HEK293 (cell line): ENCODE data around the gene RPS4Y2.

Source experiments
- CTCF ChIA-PET: fragments of 350-600 bp; formaldehyde crosslinking; extraction: SDS; loops from one replicate; lab custom pipeline; 2021; ENCODE audit warnings: antibody characterized with exemption; lab: Yijun Ruan, JAX
- POLR2A ChIA-PET: fragments of 300-600 bp; formaldehyde crosslinking; extraction: SDS; loops from one replicate; lab custom pipeline; 2020; ENCODE audit warnings: antibody characterized with exemption, inconsistent platforms; lab: Yijun Ruan, JAX
- H3K27ac ChIP-seq: fragments of 200-500 bp; sonication (Bioruptor generic); 2 replicates; pipeline ENCODE4 v1.5.1; 2014; ENCODE audit warnings: low read depth, low read length, control low read depth, inconsistent platforms; ENCODE audit errors: extremely low read depth
- H3K36me3 ChIP-seq, 2 experiments: fragments of 200-500 bp in 1 of 2; sonication (Bioruptor generic) in 1 of 2; 1 replicate in 1 of 2; 2 replicates in 1 of 2; pipeline ENCODE4 v1.5.1; 2014 to 2017; ENCODE audit warnings: inconsistent platforms in 2 of 2, low read length in 2 of 2; ENCODE audit not compliant: control insufficient read depth in 2 of 2, insufficient read depth in 1 of 2
- H3K4me1 ChIP-seq: fragments of 200-500 bp; sonication (Bioruptor generic); 2 replicates; pipeline ENCODE4 v1.5.1; 2014; ENCODE audit warnings: mild to moderate bottlenecking, low read length, inconsistent platforms; ENCODE audit not compliant: control insufficient read depth, insufficient read depth
- H3K4me3 ChIP-seq: 2 replicates; pipeline ENCODE4 v1.5.1; 2011; ENCODE audit warnings: low read depth, mild to moderate bottlenecking, control low read depth, low read length, moderate library complexity
- H3K9me3 ChIP-seq: fragments of 200-500 bp; sonication (Bioruptor generic); 2 replicates; pipeline ENCODE4 v1.5.1; 2014; ENCODE audit warnings: low read depth, low read length, inconsistent platforms; ENCODE audit not compliant: control insufficient read depth, insufficient read depth
- BCL6B ChIP-seq: fragments of 450-650 bp; formaldehyde crosslinking; IDR thresholded peaks from 2 replicates; pipeline ENCODE4 v1.5.1; 2017; ENCODE audit warnings: missing biosample characterization, missing genetic modification characterization
- HOXA7 ChIP-seq: sonication (generic); formaldehyde crosslinking; IDR thresholded peaks from 2 replicates; pipeline ENCODE4 v1.8.1; 2022; ENCODE audit warnings: missing genetic modification reagents, borderline replicate concordance
- MYNN ChIP-seq: fragments of 450-650 bp; formaldehyde crosslinking; IDR thresholded peaks from 2 replicates; pipeline ENCODE4 v1.5.1; 2016; ENCODE audit warnings: missing biosample characterization, missing genetic modification characterization, borderline replicate concordance
- OVOL3 ChIP-seq: fragments of 450-650 bp; formaldehyde crosslinking; IDR thresholded peaks from 2 replicates; pipeline ENCODE4 v1.5.1; 2016; ENCODE audit warnings: missing biosample characterization, missing genetic modification characterization
- PRDM10 ChIP-seq: fragments of 450-650 bp; formaldehyde crosslinking; IDR thresholded peaks from 2 replicates; pipeline ENCODE4 v1.5.1; 2016; ENCODE audit warnings: missing biosample characterization, missing genetic modification characterization
- ZBTB48 ChIP-seq: fragments of 450-650 bp; formaldehyde crosslinking; IDR thresholded peaks from 2 replicates; pipeline ENCODE4 v1.5.1; 2016; ENCODE audit warnings: missing biosample characterization, missing genetic modification characterization
- ZNF10 ChIP-seq: fragments of 450-650 bp; formaldehyde crosslinking; IDR thresholded peaks from 2 replicates; pipeline ENCODE4 v1.5.1; 2017; ENCODE audit warnings: missing biosample characterization, missing genetic modification characterization
- ZNF157 ChIP-seq: fragments of 450-650 bp; formaldehyde crosslinking; IDR thresholded peaks from 2 replicates; pipeline ENCODE4 v1.5.1; 2016; ENCODE audit warnings: missing biosample characterization, missing genetic modification characterization
- ZNF175 ChIP-seq: fragments of 450-650 bp; formaldehyde crosslinking; IDR thresholded peaks from 2 replicates; pipeline ENCODE4 v1.5.1; 2016; ENCODE audit warnings: missing biosample characterization, missing genetic modification characterization
- ZNF214 ChIP-seq: fragments of 450-650 bp; formaldehyde crosslinking; IDR thresholded peaks from 2 replicates; pipeline ENCODE4 v1.5.1; 2017; ENCODE audit warnings: missing biosample characterization, mild to moderate bottlenecking, missing genetic modification characterization, borderline replicate concordance
- ZNF23 ChIP-seq: fragments of 450-650 bp; formaldehyde crosslinking; IDR thresholded peaks from 2 replicates; pipeline ENCODE4 v1.5.1; 2016; ENCODE audit warnings: missing biosample characterization, missing genetic modification characterization, borderline replicate concordance
- ZNF37A ChIP-seq: fragments of 450-650 bp; IDR thresholded peaks from 2 replicates; pipeline ENCODE4 v1.5.1; 2018; ENCODE audit warnings: missing biosample characterization, missing genetic modification characterization
- ZNF48 ChIP-seq: fragments of 450-650 bp; formaldehyde crosslinking; IDR thresholded peaks from 2 replicates; pipeline ENCODE4 v1.5.1; 2016; ENCODE audit warnings: missing biosample characterization, missing genetic modification characterization
- ZNF518A ChIP-seq: fragments of 450-650 bp; formaldehyde crosslinking; conservative IDR thresholded peaks from 2 replicates; pipeline ENCODE4 v1.5.1; 2016; ENCODE audit warnings: low read depth, missing biosample characterization, missing genetic modification characterization
- ZNF623 ChIP-seq: fragments of 450-650 bp; formaldehyde crosslinking; IDR thresholded peaks from 2 replicates; pipeline ENCODE4 v1.5.1; 2016; ENCODE audit warnings: missing biosample characterization, missing genetic modification characterization
- ZNF776 ChIP-seq: fragments of 450-650 bp; formaldehyde crosslinking; IDR thresholded peaks from 2 replicates; pipeline ENCODE4 v1.5.0; 2017; ENCODE audit warnings: missing biosample characterization, missing genetic modification characterization, borderline replicate concordance
- ZNF792 ChIP-seq: fragments of 450-650 bp; formaldehyde crosslinking; IDR thresholded peaks from 2 replicates; pipeline ENCODE4 v1.5.1; 2016; ENCODE audit warnings: missing biosample characterization, missing genetic modification characterization
- ZNF830 ChIP-seq: fragments of 450-650 bp; IDR thresholded peaks from 2 replicates; pipeline ENCODE4 v1.5.0; 2018; ENCODE audit warnings: missing biosample characterization, missing genetic modification characterization, low read depth, mild to moderate bottlenecking, moderate library complexity
- ZSCAN4 ChIP-seq: fragments of 450-650 bp; formaldehyde crosslinking; IDR thresholded peaks from 2 replicates; pipeline ENCODE4 v1.5.1; 2017; ENCODE audit warnings: missing biosample characterization, missing genetic modification characterization
- TF ChIP-seq, protein P1 (sequence below): fragments of 450-650 bp; formaldehyde crosslinking; IDR thresholded peaks from 2 replicates; pipeline ENCODE4 v1.5.1; 2016; ENCODE audit warnings: missing biosample characterization, missing genetic modification characterization
- TF ChIP-seq, protein P2 (sequence below): fragments of 450-650 bp; formaldehyde crosslinking; IDR thresholded peaks from 2 replicates; pipeline ENCODE4; 2016; ENCODE audit warnings: missing biosample characterization, missing genetic modification characterization

Gene RPS4Y2

GRCh38 chrY:20802659-20803058, 46.8 kb downstream of the RPS4Y2 start:
- Histone ChIP-seq H3K36me3 (no peaks in the 10 kb centered on the region), H3K27ac (no peak overlapping the region), H3K4me1 (no peaks in the 10 kb centered on the region), H3K4me3 (no peak overlapping the region), H3K9me3 (no peaks in the 10 kb centered on the region)
- TF ChIP-seq, protein P1, sequence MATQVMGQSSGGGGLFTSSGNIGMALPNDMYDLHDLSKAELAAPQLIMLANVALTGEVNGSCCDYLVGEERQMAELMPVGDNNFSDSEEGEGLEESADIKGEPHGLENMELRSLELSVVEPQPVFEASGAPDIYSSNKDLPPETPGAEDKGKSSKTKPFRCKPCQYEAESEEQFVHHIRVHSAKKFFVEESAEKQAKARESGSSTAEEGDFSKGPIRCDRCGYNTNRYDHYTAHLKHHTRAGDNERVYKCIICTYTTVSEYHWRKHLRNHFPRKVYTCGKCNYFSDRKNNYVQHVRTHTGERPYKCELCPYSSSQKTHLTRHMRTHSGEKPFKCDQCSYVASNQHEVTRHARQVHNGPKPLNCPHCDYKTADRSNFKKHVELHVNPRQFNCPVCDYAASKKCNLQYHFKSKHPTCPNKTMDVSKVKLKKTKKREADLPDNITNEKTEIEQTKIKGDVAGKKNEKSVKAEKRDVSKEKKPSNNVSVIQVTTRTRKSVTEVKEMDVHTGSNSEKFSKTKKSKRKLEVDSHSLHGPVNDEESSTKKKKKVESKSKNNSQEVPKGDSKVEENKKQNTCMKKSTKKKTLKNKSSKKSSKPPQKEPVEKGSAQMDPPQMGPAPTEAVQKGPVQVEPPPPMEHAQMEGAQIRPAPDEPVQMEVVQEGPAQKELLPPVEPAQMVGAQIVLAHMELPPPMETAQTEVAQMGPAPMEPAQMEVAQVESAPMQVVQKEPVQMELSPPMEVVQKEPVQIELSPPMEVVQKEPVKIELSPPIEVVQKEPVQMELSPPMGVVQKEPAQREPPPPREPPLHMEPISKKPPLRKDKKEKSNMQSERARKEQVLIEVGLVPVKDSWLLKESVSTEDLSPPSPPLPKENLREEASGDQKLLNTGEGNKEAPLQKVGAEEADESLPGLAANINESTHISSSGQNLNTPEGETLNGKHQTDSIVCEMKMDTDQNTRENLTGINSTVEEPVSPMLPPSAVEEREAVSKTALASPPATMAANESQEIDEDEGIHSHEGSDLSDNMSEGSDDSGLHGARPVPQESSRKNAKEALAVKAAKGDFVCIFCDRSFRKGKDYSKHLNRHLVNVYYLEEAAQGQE (tag by site-specific recombination) = no peak
- no peak for TF ChIP-seq PRDM10 (tag by site-specific recombination)
- TF ChIP-seq ZNF23 (tag by site-specific recombination) = no peak
- TF ChIP-seq HOXA7 (CRISPR knock-in tag) = no peak
- TF ChIP-seq, protein P2, sequence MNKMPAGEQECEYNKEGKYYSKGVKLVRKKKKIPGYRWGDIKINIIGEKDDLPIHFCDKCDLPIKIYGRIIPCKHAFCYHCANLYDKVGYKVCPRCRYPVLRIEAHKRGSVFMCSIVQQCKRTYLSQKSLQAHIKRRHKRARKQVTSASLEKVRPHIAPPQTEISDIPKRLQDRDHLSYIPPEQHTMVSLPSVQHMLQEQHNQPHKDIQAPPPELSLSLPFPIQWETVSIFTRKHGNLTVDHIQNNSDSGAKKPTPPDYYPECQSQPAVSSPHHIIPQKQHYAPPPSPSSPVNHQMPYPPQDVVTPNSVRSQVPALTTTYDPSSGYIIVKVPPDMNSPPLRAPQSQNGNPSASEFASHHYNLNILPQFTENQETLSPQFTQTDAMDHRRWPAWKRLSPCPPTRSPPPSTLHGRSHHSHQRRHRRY = no peak
- no peak for TF ChIP-seq ZNF10
- TF ChIP-seq ZNF214 (tag by site-specific recombination) = no peak
- no peak for TF ChIP-seq BCL6B (tag by site-specific recombination)
- TF ChIP-seq ZBTB48 (tag by site-specific recombination) = no peak
- TF ChIP-seq ZNF48 (tag by site-specific recombination) = no peak
- no peak for TF ChIP-seq ZNF157 (tag by site-specific recombination)
- no peak for TF ChIP-seq ZNF776
- TF ChIP-seq OVOL3 = no peak
- CTCF ChIA-PET = no interaction called here
- POLR2A ChIA-PET = no interaction called here

DNA sequence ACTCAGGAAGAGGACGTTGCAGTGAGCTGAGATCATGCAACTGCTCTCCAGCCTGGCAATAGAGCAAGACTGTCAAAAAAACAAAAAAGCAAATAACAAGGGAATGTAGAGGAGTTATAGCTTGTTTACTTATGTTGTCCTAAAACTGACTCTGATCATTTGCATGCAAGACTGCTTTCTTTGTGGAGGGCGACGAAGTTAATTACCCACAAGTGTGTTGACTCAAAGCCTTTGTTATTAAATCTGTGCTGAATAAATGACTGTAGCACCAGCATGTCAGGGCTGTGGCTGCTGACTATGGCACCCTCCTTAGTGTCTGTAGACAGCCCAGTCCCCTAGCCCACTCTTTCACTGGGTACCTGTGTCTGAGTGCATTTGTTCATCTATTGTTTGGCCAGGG, 50.3 kb downstream of the RPS4Y2 start:
- Histone ChIP-seq H3K36me3 (no peaks in the 10 kb centered on the region), H3K27ac (no peak overlapping the region), H3K9me3 (no peaks in the 10 kb centered on the region), H3K4me3 (no peak overlapping the region), H3K4me1 (no peaks in the 10 kb centered on the region)
- ChIA-PET POLR2A (no interaction called here), CTCF (no interaction called here)
- no peak for TF ChIP-seq ZNF175 (tag by site-specific recombination)
- no peak for TF ChIP-seq ZNF792
- TF ChIP-seq ZNF37A = no peak
- TF ChIP-seq ZNF623 (tag by site-specific recombination) = no peak
- TF ChIP-seq ZSCAN4 = no peak
- no peak for TF ChIP-seq ZNF518A
- TF ChIP-seq MYNN (tag by site-specific recombination) = no peak
- TF ChIP-seq ZNF830 = no peak
